GM18867 (cell line): ENCODE measurements around the gene ZBTB47.

Experiments
- ATAC-seq: cut with Tn5 transposase; IDR thresholded peaks from one replicate; pipeline ENCODE4 v1.9.1; 2021; ENCODE audit warnings: mild to moderate bottlenecking, moderate library complexity; ENCODE audit not compliant: unreplicated experiment

Gene ZBTB47

DNA sequence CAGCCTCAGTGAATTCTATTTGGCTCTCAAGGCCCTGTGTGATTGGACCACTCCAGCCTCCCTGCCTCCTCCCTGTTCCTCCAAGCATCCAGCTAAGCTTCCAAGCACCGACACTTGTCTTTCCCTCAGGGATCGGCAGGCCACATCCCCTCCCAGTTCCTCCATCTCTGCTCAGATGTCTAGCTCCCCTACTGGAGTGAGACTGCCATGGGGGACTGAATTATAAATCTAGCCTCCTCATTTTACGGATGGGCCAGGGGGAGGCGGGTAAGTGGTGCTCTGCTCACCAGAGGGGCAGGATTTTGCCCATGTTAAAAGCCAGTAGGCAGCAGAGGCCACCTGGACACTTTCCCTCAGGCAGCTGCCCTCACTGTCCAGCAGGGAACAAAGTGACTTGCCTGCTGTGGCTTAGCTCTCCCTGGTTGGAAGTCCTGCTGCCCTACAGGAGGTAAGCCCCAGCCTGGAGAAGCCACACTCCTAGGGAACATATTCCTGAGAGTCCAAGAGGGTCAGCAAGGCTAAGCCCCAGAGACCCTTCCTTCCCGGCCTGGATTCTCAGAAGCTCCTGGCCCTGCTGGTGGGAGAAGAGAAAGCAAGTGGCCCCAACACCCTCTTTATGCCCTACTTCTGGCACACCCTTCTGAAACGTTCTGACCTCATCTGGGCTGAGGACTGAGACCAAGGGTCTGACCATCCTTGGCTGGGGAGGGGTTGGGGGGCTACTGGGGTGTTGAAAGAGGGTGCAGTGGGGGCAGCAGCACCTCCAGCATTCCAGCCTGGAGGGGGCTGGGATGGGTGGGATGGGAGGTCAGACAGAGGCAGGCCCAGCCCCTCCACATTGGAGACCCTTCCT lies 58.2 kb downstream of the ZBTB47 start:
- ATAC-seq: no peak

GRCh38 chr3:42712344-42712648 lies 58.8 kb downstream of the ZBTB47 start:
- no peak for ATAC-seq

- ATAC-seq: no peak
Measured at GRCh38 chr3:42712688-42713372, 59.3 kb downstream of the ZBTB47 start.

DNA sequence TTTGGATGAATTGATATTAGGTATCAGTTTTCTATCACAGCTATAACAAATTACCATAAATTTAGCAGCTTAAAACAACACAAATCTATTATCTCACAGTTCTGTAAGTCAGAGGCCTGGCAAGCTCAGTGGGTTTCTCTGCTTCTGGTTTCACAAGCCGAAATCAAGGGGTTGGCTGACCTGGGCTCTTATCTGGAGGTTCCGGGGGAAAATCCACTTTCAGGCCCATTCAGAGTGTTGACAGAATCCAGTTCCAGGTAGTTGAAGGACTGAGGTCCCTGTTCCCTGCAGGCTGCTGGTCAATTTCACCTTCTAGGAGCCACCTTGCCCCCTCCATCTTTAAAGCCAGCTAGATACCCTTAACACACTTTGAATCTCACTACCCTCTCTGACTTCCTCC lies 60.2 kb downstream of the ZBTB47 start:
- no peak for ATAC-seq

DNA sequence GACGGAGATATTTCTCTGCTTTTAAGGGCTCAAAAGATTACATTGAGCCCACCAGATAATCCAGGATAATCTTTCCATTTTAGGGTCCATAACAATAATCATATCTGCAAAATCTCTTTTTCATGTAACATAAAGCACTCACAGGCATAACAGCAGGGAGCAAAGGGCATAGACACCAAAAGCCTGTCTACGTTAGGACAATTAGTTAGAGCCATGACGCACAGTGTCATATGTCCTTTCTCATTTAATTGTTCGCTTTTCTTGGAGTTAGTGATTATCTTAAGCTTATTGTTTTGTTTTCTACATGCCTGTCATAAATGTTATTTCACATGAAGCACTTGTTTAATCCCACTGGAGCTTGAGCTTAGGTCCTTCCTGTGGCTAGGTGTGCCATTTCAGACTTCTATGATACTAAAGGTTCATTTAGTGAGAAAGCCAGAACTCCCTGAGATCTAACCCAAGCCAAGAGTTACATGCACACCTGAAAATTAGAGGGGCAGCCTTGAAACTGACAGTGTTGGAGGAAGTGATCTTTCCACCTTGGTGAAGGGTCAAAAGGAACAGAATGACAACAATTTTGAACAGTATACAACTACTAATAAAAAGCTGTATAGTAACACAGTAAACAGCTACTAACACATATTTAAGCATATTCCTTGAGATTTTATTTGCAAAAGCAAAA lies 60.8 kb downstream of the ZBTB47 start:
- no peak for ATAC-seq
